ENCODE data around the gene WDR45B.

WDR45B gene

DNA sequence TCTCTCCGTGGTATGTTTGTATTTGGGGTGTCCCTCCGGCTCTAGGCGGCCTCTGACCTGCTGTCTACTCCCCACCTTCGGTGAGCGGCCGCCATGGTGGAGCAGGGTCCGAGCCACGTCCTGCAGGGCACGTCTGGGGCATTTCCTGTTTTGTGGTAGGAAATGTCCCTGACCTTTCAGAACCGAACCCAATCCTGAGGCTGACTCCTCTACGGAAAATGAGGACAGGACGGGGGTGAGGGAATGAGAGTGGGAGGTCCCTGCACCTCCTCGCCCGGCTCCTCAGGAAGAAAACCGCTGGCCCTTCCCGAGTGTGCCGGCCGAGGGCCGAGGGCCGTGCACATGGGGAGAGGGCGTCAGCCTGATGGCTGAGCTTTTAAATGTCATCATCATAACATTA, 45.8 kb downstream of the WDR45B start:
- no peak for DNase-seq

DNA sequence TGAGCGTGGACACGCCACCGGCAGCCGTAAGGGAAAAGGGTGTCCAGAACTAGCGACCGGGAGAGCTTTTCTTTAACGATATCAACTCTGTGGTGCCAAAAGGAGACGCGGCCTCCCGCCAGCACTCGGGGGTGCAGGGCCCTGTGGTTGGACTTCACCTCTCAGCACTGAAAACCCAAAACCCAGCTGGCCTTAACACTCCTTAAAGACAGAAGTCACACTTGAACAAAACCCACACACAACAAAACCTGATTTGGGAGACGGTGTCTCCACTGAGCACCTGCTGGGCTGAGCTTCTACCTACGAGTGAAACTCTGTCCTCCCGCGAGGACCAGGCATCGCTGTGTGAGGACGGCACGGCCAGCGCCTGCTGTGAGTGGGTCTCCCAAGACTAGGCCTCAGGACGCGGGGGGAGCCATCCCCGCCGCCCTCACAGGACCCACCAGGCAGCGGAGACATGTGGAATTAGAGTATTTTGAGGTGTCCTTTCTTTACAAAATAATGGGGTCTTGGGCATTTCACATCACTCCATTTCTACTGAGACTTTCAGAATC, 46.7 kb downstream of the WDR45B start:
- DNase-seq: no peak

DNA sequence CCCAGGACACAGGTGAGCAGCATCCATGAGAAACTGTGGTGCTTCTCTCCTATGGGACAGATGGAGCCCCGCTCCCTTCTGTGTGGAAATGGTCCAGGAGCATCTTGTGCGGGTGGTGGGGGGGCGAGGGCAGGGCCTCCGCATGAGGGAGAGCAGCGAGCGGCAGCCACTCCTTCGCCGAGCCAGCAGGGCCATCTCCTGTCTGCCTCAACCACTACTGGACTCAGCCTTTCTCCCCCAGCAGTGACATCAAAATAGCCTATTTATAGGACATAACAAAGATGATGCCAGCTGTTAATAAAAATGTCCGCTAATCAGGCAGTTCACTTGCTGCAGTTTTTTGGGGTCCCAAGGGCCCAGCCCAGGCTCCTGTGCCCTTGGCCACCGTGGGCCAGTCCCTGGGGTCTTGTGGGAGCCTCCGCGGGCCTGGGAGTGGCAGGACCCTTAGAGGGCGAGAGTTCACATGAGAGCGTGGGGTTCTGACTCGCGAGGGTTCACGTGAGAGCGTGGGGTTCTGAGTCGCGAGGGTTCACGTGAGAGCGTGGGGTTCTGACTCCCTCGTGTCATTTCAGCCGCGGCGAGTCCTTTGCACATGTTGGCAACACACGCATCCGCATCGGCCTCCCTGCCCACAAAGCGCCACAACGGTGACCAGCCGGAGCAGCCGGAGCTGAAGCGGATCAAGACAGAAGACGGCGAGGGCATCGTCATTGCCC, 47.4 kb downstream of the WDR45B start:
- DNase-seq: no peak

DNA sequence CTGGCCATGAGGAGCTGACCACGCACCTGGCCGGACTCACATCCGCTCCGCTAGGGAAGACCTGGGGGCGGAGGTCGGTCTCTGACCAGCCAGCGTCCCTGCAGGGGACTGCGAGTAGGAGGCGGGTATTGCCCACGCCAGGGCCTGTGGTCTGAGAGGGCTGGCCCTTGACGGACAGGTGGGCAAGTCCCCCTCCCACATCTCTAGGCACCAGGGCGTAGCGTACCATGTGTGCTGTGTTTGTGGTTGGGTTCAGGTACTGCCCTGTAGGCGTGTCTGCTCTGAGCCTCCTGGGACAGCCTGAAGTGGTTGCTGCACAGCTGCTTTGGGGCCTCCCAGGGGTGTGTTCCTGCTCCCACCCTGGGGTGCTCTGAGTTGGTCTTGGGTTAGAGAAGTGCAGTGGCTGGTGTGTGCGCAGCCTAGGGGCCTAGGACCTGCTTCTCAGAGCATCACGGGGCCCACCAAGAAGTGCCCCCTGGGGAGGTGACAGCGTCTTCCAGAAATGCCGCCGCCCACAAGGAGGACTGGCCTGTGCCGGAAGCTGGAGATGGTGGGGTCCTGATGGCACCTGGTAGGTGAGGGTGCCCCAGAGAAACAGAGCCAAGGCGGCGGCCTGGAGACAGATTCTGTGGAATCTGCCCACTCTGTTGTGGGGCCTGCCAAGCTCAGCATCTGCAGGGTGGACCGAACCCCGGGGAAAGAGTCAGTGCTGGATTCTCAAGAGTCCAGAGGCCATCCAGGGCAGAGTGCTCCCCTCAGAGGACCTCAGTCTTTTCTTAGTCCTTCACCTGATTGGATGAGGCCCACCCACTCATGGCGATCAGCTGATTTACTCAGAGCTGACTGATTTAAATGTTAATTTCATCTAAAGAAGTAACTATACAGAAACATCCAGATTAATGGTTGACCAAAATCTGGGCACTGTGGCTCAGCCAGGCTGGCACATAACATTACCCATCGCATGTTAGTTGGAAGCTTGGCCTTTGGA, 48.3 kb downstream of the WDR45B start:
- DNase-seq: no peak

DNA sequence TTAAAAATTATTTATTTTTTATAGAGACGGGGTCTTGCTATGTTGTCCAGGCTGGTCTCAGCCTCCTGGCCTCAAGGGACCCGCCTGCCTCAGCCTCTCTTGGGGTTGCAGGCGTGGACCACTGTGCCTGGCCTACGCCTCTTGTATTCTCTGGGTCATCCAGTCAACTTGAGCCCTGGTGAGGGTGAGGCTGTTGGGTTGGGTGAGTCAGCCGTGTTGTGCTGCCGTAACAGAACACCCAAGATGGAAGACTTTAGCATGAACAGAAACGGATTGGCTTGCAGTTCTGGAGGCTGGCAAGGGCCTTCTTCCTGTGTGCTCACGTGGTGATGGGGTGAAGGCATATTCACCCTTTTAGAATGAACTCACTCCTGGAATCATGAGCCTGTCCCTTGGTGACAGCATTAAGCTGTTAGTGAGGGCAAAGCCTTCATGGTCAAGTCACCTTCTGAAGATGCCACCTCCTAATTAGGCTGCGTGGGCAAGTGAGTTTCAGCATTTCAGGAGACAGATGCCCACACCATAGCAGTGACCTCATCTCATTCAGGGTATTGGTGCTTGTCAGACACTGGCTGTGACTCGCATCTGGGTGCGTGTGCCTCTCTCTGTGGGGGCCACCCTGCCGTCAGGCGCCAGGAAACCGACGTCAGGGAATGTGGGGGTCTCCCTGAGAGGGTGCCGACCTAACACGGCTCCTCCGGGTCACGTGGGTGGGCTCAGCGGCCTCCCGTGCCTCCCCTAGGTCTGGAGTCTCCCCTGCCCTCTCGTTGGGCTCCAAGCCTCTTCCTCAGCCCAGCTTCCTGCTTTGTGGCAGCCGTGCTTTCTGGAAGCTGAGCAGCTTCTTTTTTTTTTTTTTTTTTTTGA, 49.8 kb downstream of the WDR45B start:
- no peak for DNase-seq

DNA sequence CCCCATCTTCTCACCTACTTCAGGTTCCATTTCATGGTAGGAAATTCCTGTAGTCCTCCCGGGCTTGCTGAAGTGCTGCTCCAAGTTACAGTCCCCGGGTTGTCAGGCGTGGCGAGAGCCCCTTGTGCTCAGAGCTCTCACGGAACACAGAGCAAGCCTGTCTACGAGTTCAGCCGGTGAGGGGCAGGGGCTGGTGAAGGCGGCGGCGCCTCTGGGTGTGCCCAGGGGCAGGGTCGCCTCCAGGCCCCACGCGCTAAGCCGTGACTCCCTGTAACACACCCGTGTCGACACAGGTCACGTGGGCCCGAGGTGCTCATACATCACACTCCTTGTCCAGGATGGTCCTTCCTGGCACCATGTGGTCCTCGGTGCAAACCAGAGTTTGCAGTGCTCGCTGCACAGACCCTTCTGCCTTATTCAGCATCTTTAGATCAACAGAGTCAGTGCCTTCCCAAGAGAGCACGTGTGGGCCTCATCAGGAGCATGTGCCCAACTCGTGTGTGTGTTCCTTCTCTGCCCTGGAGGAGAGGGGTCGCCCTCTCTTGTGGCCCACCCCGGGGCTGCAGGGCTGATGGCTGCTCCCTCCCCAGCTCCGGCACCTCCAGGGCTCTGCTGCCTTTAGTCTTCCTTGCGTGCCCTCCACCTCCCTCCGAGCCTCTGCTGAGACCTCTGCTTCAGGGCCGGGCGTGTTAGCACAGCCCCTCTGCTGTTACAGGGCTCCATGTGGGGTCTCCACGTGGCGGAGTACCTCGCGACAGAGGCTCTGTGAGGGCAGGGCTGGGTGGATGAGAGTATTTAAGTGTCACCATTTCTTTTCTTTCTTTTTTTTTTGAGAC, 51.2 kb downstream of the WDR45B start:
- no peak for DNase-seq

DNA sequence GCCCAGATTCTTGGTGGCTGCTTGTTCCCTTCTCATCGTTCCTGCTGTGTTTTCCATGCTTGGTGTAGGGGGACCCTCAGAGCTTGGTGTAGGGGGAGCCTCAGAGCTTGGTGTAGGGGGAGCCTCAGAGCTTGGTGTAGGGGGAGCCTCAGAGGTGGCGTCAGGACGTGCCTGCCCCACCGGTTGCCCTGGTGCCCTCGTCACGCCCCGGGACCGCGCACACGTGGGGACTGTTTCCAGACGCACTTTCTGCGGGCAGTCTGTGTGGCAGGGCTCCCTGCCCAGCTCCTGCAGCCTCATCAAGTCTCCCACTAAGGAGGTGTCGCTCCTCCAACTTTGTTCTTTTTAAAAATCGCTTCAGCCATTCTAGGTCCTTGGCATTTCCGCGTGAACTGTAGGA, 51.9 kb downstream of the WDR45B start:
- no peak for DNase-seq

DNA sequence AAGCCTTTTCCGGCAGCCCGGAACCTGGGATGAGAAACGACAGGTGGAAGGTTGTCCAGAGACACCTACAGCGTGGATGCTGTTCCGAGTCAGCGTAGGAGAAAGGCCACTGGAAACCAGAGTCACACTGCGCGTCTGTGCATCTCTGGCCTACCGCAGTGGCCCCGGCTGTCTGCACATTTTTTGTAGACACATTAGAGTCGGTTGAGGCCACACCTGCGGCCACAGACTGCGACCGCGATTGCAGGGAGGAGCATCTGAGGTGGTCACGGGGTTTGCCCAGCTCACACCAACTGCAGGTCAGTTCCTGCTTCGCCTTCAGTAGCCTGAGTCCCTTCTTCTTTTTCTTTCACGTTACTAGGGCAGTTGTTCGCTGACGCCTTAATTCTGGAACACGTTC, 52.4 kb downstream of the WDR45B start:
- no peak for DNase-seq

DNA sequence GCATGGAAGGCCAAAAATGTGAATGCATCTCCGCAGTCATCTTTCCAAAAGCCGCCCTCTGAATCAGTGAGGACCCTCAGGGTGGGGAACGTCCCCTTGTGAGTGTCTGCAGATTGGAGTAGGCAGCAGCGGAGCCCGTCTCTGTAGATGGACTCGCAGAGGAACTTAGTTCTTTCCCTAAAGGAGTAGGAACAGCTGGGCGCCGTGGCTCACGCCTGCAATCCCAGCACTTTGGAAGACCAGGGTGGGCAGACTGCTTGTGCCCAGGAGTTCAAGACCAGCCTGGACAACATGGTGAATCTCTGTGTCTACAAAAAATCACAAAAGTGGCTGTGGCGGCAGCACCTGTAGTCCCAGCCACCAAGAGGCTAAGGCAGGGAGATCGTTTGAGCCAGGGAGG, 53.7 kb downstream of the WDR45B start:
- DNase-seq: no peak

DNA sequence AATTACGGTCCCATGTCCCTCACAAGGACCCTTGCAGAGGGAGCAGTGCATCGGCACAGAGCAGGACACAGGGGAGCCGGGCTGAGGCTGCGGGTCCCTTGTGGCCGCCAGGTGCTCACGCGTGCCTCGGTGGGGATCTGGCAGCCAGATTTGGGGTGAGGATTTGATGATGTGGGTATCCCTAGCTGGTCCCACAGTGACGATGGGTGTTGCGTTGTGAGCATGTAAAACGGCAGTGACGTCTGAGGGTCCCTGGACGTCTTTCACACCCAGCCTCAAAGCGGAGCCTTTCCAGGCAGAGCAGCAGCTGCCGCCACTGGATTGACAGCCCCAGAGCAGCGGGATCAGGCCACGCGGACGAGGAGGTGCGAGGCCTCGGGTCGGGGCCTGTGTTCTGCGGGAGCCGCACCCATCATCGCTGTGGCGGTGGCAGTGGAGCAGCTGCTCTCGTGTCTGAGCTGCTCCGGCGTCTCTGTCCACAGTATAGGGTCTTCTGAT, 54.6 kb downstream of the WDR45B start:
- DNase-seq: peak in 1 of 56 donors; percentile 30

DNA sequence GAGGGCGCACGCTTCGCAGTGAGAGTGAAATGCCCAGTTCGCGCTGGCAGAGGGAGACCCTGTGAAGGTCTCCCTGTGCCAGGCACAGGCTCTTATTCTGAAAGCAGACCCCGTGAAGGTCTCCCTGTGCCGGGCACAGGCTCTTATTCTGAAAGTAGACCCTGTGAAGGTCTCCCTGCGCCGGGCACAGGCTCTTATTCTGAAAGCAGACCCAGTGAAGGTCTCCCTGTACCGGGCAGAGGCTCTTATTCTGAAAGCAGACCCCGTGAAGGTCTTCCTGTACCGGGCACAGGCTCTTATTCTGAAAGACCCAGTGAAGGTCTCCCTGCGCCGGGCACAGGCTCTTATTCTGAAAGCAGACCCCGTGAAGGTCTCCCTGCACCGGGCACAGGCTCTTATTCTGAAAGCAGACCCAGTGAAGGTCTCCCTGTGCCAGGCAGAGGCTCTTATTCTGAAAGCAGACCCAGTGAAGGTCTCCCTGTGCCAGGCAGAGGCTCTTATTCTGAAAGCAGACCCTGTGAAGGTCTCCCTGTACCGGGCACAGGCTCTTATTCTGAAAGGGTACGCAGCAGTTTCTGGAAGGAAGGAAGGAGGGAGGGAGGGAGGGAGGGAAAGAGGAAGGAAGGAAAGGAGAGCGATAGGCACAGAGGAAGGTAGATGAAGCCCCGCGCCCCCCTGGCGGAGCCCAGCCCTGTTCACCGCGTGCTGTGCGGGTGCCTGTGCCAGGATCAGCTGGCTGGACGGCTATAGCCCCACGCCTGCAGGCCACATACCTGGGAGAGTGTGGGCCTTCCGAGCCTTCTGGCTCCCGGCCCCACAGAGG, 55.3 kb downstream of the WDR45B start:
- peak in 54 of 56 donors; percentile 44 to 93 (median 76) for DNase-seq

DNA sequence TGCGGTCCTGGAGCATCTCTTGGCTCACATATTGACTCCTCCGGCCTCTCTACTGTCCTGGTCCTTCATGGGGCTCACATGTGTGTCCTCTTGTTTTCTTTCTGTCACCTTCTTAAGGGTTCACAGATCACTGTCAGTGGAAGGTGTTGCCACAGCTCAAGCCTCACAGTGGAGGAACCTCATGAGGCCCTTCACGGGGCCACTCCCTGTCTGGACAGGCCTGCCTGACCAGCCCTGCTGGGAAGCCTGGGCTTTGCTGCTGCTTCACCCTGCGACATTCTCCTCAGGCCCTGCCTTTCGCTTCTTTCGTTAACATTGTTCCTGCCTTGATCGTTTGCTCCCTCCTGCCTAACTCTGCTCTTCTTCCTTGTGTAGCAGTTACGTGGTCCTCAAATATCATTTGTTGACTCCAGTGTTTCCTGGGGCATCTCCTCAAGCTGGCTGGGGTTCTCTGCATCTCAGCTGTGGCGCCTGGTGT, 55.9 kb downstream of the WDR45B start:
- DNase-seq: peak in 1 of 56 donors; percentile 50

DNA sequence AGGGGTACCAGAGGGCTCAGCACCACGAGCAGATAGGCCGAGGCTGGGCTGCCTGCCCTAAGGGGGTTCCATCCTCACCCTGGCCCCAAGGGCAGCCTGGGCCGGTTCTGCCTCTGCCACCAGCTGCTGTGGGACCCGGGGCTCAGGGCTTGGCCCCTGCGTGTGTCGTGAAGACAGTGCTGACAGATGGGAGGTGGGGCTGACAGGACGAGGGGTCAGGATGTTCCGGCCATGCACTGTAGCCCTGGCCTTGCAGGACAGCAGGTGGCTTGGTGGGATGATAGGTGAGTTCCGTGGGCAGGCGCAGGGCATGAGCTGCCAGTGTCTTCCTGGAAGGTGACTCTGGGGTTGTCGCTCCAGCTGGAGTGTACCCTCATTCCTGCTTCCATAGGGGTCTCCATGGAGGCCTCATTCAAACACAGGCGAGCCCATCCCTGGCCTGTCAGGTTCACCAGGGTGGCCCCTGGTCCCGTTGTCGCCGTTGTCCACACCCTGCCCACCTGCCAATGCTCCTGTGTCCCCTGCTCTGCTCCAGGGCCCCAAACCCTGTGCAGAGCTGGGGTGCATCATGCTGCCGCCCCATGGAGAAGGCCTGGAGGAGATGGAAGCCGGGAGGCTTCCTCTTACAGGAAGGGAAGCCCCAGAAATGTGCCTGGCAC, 57.2 kb downstream of the WDR45B start:
- no peak for DNase-seq

DNA sequence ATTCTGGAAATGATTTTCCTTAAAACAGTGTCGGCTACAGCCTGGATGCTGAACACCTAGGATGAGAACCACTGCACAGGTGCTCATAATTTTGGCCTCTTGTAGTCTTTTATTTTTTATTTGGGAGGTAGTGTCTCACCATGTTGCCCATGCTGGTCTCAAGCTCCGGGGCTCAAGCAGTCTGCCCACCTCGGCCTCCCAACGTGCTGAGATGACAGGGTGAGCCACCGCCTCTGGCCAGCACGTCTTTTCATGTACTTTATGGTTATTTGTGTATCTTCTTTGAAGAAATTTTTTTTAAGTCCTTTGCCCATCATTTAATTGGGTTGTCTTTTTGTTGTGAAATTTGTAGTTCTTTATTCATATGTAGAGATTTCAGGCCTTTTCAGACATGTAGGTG, 58.0 kb downstream of the WDR45B start:
- no peak for DNase-seq

DNA sequence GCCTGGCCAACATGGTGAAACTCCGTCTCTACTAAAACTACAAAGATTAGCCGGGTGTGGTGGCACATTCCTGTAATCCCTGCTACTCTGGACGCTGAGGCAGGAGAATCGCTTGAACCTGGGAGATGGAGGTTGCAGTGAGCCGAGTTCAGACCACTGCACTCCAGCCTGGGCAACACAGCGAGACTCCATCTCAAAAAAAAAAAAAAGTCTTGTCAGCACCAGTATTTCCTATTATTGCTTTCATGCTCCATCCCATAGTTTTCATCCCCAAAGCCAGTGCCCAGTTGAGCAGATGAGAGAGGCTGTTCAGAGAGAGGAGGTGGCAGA, 58.4 kb downstream of the WDR45B start:
- DNase-seq: no peak

DNA sequence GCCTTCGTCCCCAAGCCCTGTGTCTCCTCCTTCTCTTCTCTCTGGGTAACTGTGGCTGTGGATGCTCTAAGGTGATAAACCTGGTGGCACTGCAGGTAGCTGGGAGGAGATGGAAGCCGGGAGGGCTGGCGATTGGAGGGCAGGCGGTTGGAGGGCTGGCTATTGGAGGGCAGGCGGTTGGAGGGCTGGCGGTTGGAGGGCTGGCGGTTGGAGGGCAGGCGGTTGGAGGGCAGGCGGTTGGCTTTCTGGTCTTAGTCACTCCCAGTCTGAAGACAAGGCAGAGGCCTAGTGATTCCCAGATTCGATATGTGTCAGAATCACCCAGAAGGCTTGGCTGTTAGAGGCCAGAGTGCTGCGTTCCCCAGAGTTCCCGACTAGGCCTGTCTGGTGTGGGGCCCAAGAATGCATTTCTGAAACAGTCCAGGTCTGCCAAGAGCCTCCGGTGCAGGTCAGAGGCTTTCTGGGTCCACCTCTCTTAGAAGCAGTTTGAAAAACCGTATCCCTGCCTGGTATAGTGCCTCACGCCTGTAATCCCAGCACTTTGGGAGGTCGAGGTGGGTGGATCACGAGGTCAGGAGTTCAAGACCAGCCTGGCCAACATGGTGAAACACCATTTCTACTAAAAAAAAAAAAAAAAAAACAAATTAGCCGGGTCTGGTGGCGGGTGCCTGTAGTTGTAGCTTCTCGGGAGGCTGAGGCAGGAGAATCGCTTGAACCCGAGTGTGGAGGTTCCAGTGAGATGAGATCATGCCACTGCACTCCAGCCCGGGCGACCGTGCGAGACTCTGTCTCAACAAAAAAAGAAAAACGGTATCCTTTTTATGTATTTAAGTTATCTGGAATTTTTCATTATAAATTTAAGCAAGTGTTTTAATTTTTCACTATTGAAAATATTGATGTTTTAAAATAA, 59.7 kb downstream of the WDR45B start:
- no peak for DNase-seq

All from nucleus accumbens (tissue), 56 donors.